ENCODE results near the gene AXDND1.

GRCh38 chr1:179424610-179425009, 58.8 kb downstream of the AXDND1 start:
- TF ChIP-seq, protein P1, sequence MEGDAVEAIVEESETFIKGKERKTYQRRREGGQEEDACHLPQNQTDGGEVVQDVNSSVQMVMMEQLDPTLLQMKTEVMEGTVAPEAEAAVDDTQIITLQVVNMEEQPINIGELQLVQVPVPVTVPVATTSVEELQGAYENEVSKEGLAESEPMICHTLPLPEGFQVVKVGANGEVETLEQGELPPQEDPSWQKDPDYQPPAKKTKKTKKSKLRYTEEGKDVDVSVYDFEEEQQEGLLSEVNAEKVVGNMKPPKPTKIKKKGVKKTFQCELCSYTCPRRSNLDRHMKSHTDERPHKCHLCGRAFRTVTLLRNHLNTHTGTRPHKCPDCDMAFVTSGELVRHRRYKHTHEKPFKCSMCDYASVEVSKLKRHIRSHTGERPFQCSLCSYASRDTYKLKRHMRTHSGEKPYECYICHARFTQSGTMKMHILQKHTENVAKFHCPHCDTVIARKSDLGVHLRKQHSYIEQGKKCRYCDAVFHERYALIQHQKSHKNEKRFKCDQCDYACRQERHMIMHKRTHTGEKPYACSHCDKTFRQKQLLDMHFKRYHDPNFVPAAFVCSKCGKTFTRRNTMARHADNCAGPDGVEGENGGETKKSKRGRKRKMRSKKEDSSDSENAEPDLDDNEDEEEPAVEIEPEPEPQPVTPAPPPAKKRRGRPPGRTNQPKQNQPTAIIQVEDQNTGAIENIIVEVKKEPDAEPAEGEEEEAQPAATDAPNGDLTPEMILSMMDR (IDR thresholded peaks at IDR 0.05): no peak
- TF ChIP-seq POLR2A (IDR thresholded peaks at IDR 0.05; ENCODE audit: low read depth): no peak

All from esophagus muscularis mucosa (tissue), 3 donors.